ENCODE results near the gene CDH10. TPM values are rescaled to one million over a fixed set of nuclear protein-coding genes. Genes with fewer than 3 reads are reported as not detected.

CDH10 gene
- total and polyA plus RNA-seq, 4 donors, result 0.09 TPM; not detected in 3

- no peaks in the 10 kb centered on the region for H3K4me1 ChIP-seq (ENCODE audit: control insufficient read depth in 4 of 4, insufficient read depth in 4 of 4, low read length in 3 of 4)
- DNase-seq (ENCODE audit: low spot score), result no peak
- 91% methylated on average over 14 of the region's 14 CpGs for WGBS
- H3K9me3 ChIP-seq (ENCODE audit: control insufficient read depth in 4 of 4, low read length in 3 of 4), result no peaks in the 10 kb centered on the region
- no peaks in the 10 kb centered on the region for H3K36me3 ChIP-seq (ENCODE audit: control insufficient read depth in 4 of 4, insufficient read depth in 3 of 4, low read depth in 1 of 4, low read length in 3 of 4)
- peaks cover 0 to 4% (median 0%) of the 10 kb centered on the region in 4 donors for H3K27me3 ChIP-seq (ENCODE audit: control insufficient read depth in 4 of 4, insufficient read depth in 4 of 4, low read length in 3 of 4)
- no peak overlapping the region for H3K9ac ChIP-seq (ENCODE audit: low read depth in 1 of 2, low read length in 2 of 2)
- no peak for TF ChIP-seq RXRA (IDR thresholded peaks at IDR 0.05)
- no peak overlapping the region for H3K27ac ChIP-seq (ENCODE audit: low read depth in 1 of 2, low read length in 2 of 2)
- H3K4me3 ChIP-seq (ENCODE audit: low read depth in 1 of 3, low read length in 3 of 3), result no peak overlapping the region
These were observed 35.1 kb downstream of the CDH10 start for GRCh38 chr5:24609706-24610105.

- 87% methylated on average over 3 of the region's 3 CpGs for WGBS
- no peaks in the 10 kb centered on the region for H3K4me1 ChIP-seq (ENCODE audit: control insufficient read depth in 4 of 4, insufficient read depth in 4 of 4, low read length in 3 of 4)
- H3K36me3 ChIP-seq (ENCODE audit: control insufficient read depth in 4 of 4, insufficient read depth in 3 of 4, low read depth in 1 of 4, low read length in 3 of 4), result no peaks in the 10 kb centered on the region
- no peaks in the 10 kb centered on the region for H3K27me3 ChIP-seq (ENCODE audit: control insufficient read depth in 4 of 4, insufficient read depth in 4 of 4, low read length in 3 of 4)
- H3K27ac ChIP-seq (ENCODE audit: low read depth in 1 of 2, low read length in 2 of 2), result no peak overlapping the region
- TF ChIP-seq RAD21 (IDR thresholded peaks at IDR 0.05) (no peak), YY1 (IDR thresholded peaks at IDR 0.05) (no peak), HNF4A (conservative IDR thresholded peaks at IDR 0.05) (no peak), MAX (IDR thresholded peaks at IDR 0.05) (no peak), EGR1 (IDR thresholded peaks at IDR 0.05; ENCODE audit: low read depth in 2 of 2) (no peak), SP1 (IDR thresholded peaks at IDR 0.05) (no peak), FOXA1 (IDR thresholded peaks at IDR 0.05) (no peak), RXRA (IDR thresholded peaks at IDR 0.05) (no peak), CTCF (IDR thresholded peaks at IDR 0.05; ENCODE audit: low read depth, low read length, missing input control) (no peak)
- no peak for DNase-seq (ENCODE audit: low spot score)
- H3K4me3 ChIP-seq (ENCODE audit: low read depth in 1 of 3, low read length in 3 of 3), result no peak overlapping the region
- H3K9me3 ChIP-seq (ENCODE audit: control insufficient read depth in 4 of 4, low read length in 3 of 4), result no peaks in the 10 kb centered on the region
- H3K9ac ChIP-seq (ENCODE audit: low read depth in 1 of 2, low read length in 2 of 2), result no peak overlapping the region
These were observed 37.8 kb downstream of the CDH10 start for GRCh38 chr5:24606971-24607370.

- Histone ChIP-seq H3K9ac (ENCODE audit: low read depth in 1 of 2, low read length in 2 of 2) (no peak overlapping the region), H3K27me3 (ENCODE audit: control insufficient read depth in 4 of 4, insufficient read depth in 4 of 4, low read length in 3 of 4) (no peaks in the 10 kb centered on the region), H3K9me3 (ENCODE audit: control insufficient read depth in 4 of 4, low read length in 3 of 4) (no peaks in the 10 kb centered on the region), H3K4me3 (ENCODE audit: low read depth in 1 of 3, low read length in 3 of 3) (no peak overlapping the region), H3K4me1 (ENCODE audit: control insufficient read depth in 4 of 4, insufficient read depth in 4 of 4, low read length in 3 of 4) (no peaks in the 10 kb centered on the region), H3K36me3 (ENCODE audit: control insufficient read depth in 4 of 4, insufficient read depth in 3 of 4, low read depth in 1 of 4, low read length in 3 of 4) (no peaks in the 10 kb centered on the region), H3K27ac (ENCODE audit: low read depth in 1 of 2, low read length in 2 of 2) (no peak overlapping the region)
- WGBS, result 52% methylated on average over 2 of the region's 2 CpGs
- TF ChIP-seq GABPA (IDR thresholded peaks at IDR 0.05 in 1 of 2, conservative IDR thresholded peaks at IDR 0.05 in 1 of 2) (no peak), RXRA (IDR thresholded peaks at IDR 0.05) (no peak), FOXA2 (IDR thresholded peaks at IDR 0.05) (no peak), YY1 (IDR thresholded peaks at IDR 0.05) (no peak), MAX (IDR thresholded peaks at IDR 0.05) (no peak), HNF4G (IDR thresholded peaks at IDR 0.05) (no peak), EGR1 (IDR thresholded peaks at IDR 0.05; ENCODE audit: low read depth in 2 of 2) (no peak), SP1 (IDR thresholded peaks at IDR 0.05) (no peak), RAD21 (IDR thresholded peaks at IDR 0.05) (no peak), REST (IDR thresholded peaks at IDR 0.05) (no peak), FOXA1 (IDR thresholded peaks at IDR 0.05) (no peak), JUND (IDR thresholded peaks at IDR 0.05) (no peak), NR2F2 (IDR thresholded peaks at IDR 0.05) (no peak), CTCF (IDR thresholded peaks at IDR 0.05; ENCODE audit: low read depth, low read length, missing input control) (no peak), ATF3 (IDR thresholded peaks at IDR 0.05) (no peak), HNF4A (conservative IDR thresholded peaks at IDR 0.05) (no peak)
- DNase-seq (ENCODE audit: low spot score), result no peak
These were observed 42.6 kb downstream of the CDH10 start for GRCh38 chr5:24602188-24602587.
